Activated naive CD4-positive, alpha-beta T cell treated with Interleukin-2 at 50 U/mL for 16 hours (primary cell): Measurements from ENCODE around the gene CFAP57.

Source experiments
- DNase-seq: peaks from one replicate; pipeline ENCODE4 v3.0.0-alpha.2; 2020

Gene CFAP57

DNA sequence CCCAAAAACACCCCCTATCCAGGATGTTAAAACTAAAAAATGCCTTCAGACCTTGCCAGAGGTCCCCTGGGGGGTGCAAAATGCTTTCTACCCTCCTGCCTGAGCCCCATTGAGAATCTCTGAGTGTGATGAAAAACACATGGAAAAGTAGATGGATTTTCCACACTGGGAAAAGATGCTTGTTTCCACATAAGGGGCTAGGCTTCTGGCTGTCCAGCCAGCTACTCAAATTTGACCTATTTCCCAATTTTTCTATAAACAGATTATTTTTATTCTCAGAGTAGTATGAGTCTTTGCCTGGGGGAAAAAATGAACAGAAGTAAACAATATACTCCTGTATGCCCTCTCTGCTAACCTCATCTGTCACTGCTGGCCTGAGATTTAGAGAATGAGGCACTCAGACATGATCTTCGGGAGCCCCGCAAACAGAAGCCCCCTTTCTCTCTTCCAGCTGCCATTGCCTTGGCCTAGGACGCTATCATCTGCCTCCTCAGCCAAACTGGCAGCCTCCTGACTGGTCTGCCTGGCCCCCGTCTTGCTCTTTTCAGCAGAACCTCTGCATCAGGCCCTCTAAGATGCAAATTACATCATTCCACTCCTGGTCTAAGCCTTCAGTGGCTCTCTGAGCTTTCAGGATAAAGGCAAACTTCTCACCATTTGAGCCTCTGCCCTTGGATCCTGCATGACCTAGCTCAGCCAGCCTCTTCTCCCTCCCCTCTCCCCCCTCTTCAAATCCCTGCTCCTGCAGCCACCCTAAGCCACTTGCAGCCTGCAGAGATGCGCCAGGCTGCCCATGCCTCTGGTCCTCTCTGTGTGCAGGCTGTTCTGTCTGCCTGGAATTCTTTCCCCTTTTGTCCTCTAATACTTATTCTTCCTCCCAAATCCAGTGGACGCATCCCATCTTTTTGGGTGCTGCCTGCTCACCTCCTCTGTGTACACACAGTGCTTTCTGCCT lies 58.0 kb downstream of the CFAP57 start:
- no peak for DNase-seq

DNA sequence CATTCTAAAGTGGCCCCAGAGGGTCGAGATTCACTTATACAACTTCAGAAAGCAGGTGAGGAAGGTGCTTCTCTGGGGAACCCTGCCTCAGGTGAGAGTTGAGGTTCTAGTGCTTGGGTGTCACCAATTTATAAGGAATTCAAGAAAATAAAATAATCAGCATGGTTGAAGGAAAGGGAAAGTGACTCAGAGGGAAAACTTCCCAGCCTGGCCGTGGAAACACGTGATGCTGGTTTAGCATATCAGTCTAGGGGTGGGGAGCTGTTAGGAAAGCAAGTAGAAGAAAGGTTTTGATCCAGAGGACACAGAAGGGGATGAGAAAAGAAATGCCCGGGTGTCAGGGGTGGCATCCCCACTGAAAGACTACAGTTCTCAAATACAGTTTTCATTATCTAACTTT lies 59.9 kb downstream of the CFAP57 start:
- no peak for DNase-seq

DNA sequence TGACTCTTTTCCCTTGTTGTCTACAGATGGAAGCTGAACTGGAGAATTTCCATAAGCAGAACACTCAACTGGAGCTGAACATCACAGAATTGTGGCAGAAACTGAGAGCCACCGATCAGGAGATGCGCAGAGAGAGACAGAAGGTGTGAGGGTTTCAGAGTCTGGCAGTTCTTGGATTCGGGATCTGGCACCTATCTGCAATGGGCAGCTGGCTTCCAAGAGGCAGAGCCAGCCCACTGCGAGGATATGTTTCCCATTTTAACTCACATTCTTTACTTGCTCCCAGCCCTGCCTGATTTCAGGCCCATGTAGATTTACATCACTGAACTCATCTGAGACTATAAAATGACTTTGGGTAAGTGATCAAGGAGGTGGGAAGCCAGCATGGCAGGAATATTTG lies 60.4 kb downstream of the CFAP57 start:
- DNase-seq = no peak

DNA sequence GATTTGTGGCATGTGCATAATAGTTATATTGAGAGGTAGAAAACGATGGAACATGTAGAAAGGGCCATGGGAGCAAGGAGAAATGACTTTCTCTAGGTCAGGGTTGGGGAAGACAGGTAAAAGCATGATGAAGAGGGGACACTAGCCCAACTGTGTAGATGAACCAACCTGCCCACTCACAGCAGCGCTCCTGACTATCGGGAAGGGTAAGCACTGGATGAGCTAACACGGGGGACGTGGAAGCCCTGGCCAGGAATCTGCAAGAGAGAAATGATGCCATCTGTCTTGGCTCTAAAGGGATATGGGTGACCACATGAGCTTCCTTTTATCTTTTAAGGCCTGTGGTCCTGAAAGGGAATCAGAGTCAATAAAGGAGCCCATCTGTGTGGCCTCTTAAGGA lies 61.5 kb downstream of the CFAP57 start:
- no peak for DNase-seq

DNA sequence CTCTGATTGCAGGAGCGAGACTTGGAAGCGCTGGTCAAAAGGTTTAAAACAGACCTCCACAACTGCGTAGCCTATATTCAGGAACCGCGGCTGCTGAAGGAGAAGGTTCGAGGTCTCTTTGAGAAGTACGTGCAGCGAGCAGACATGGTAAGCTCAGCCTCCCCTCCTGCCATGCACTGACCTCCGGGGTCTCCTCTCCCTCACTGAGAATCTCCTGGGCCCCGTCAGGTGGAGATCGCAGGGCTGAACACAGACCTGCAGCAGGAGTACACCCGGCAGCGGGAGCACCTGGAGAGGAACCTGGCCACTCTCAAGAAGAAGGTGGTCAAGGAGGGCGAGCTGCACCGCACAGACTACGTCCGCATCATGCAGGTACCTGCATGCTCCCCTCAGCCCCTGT lies 62.1 kb downstream of the CFAP57 start:
- DNase-seq = no peak

DNA sequence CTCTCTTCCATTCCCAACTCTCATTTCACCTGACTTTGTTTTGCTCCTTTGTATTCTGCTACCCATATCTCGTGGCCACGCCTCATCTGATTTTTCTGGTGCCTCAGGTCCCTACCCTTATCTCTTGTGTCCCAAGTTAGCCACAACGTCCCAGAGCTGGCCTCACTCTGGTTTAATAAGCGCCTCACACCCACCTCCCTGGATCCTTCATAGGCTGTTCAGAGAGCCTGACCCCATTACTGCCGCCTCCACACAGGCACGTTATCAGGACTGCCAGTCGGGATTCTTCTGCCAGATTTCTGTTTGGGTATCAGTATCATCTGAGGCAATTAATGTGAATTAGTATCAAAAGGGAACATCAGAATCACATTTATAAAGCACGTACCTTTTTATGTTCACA lies 62.9 kb downstream of the CFAP57 start:
- no peak for DNase-seq

DNA sequence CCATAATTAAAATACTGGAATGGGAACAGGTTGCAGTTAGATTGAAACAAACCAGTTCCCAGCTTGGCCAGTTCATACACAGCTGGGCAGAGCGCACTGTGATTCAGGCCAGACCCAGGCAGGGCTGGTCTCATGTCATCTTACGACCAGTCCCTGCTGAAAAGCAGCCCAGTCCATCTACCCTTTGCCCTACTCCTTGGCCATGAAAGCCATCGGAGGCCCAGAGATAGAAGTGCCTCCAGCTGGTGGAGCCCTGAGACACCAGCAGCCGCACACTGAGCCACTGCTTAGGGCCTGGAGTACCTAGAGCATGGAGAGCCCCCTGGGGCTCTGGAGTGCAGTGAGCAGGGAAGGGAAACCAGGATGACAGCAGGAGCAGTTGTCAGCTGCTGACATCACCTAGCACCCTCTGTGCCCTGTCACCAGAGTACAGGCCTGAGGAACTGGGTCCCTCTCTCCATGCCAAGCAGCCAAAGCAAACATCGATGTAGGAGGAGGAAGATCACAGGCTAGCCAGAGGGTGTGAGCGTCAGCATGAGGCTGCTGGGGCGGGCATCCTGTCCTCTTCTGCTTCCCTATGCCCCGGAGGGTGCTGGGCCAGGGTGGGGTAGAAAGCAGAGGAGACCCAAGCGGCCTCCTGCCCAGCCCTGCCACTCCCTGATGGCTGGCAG lies 63.5 kb downstream of the CFAP57 start:
- no peak for DNase-seq

DNA sequence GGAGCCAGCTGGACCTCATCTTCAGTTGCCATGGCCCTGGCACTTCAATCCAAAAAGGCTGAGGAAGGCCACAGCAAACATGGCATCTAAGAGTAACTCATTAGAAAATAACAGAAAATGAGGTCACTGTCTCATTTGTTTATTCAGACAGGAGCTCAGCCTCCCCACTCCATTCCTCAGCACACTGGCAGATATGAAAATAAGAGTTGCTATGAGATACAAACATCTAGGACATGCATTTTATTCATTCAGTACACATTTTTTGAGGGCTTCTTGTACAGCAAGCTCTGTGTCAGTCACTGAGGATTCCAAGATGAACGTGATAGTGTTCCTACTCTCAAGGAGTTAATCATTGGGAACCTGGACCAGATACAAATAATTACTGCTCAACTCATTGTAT lies 65.0 kb downstream of the CFAP57 start:
- no peak for DNase-seq

DNA sequence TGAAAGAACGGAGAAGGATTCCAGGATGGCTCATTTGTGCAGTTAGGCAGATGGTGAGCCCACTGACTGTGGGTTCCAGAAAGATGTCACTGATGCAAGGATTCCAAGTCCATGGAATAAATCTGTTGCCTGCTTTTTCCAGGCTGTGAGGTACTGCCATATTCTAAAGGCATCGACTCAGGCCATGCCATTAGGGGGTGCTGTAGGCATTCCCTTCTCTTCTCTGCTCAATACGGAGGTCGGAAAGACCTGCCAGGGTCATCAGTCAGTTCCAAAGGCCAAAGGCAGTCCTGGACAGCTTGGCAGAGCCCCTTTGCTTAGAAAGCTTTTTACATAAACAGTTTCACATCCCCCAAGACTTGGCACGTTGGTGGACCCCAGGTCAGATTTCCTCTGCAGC lies 66.0 kb downstream of the CFAP57 start:
- DNase-seq = peak; percentile 6

DNA sequence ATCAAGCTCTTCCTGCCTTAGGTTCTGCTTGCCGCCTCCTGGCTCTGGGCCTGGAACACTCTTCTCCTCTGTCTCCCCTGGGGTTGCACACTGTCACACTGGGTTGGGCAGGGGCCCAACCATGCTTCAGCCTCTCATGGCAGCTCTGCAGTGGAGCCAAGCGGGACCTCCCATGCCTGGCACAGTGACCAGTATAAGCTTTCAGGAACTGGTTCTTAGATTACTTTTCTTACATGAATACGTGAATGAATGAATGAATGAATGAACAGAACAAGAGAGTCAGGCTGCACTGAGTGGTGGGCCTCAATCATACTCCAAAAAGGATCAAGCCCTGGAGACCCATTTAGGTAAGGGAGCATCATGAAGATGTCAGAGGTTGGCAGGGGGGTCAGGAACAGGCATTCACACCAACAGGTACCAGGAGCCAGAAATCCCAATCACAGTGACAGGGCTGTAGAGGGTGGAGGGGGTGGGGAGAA lies 66.9 kb downstream of the CFAP57 start:
- DNase-seq = no peak

DNA sequence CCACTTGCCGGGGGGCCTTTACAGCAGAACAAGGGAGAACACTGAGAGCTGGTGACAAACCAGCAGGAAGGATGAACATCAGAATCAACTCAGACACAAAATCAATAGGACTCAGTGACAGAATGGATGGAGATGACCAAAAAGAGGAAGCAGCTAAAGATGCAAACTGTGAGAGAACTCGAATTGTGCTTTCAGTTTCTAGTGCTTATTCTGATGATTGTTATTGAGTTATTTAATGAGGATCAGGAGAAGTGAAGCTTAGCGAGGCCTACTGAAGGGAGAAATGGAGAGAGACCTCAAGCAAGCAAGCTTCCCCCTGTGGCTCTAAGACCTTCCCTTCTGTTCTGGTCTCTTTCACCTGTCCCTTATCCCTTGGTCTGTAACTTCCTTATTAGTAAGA lies 67.4 kb downstream of the CFAP57 start:
- no peak for DNase-seq

DNA sequence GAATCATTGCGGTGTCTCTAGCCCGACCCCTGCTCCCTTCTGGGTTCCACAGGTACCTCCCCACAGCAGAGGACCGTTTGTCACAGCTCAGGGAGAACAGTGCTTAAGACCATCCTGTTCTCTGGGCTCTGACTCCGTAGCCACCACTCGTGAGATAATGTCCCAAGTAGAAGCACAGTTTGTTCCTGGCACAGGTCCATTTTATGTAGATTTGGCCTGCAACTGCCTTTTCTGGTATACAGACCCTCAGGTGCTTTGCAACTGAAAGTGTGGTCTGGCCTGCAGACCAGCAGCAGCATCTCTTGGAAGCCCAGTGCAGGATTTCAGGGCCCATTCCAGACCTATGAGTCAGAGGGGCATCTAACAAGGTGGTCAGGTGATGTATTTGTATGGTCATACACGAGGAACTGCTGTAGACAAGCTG lies 69.3 kb downstream of the CFAP57 start:
- no peak for DNase-seq

DNA sequence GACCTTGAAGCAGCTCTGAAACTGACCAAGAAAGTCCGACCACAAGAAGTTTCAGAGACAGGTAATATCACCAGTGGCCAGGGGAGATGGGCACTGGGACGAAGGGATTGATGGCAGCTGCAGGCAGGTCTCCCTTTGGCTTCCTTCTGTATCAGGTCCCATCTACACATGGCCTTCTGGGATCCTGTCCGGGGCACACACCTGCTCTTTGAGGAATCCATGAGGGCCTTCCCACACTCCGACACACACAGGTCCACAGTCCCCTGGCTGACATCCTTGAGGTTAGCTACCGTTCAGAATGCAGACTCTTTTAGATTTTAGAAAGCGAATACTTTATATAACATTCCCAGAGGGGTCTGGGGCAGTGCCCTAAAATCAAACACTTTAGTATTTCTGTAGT lies 71.2 kb downstream of the CFAP57 start:
- no peak for DNase-seq

DNA sequence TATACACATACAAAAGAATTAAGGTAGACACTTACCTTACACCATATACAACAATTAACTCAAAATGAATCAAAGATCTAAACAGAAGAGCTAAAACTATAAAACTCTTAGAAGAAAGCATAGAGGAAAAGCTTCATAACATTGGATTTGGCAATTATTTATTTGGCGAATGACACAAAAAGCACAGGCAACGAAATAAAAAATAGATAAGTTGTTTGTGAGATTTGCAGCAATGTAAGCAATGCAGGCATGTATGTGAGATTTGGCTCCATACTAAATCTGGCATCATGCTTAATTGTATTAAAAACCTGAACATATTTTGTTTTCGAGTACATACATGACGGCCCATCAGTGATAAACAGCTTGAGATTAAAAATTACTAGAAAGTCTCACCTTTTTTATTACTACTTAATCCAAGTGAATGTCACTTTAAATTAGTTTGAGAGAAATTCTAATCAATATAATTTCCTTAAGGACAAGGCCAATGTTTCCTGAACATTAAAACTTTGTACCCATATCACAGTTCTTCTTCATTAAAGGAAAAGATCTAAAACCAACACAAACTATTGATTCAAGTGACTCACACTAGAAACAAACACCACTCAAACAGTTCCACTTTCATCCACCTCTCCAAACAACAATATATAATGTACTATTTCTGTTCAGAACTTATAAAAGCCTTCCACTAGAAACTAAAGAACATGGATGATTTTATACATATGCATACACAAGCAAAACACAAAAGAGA lies 74.5 kb downstream of the CFAP57 start:
- DNase-seq = no peak

DNA sequence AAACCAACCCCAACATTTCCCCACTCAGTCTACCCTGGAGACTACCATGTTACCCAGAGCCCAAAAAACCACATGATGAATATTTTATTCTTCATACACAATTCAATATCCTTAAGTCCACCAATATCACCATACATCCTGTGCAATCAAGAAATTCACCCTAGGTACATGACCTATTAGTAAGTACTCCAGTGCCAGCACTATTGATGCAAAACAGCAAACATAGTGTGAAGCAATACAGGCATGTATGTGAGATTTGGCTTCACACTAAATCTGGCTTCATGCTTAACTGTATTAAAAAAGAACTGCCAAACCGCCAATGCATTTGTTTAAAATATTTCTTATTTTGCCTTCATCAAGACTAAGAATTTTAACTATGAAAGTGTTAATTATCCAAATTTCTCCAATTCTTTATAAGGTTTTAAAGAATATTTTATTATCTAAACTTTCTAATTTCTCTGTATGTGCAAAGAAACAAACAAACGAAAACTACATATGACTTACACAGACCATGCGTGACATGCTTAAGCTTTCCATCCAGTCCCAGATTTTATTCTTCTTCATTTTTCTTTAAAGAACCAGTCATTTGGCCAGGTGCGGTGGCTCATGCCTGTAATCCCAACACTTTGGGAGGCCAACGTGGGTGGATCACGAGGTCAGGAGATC lies 75.3 kb downstream of the CFAP57 start:
- no peak for DNase-seq

DNA sequence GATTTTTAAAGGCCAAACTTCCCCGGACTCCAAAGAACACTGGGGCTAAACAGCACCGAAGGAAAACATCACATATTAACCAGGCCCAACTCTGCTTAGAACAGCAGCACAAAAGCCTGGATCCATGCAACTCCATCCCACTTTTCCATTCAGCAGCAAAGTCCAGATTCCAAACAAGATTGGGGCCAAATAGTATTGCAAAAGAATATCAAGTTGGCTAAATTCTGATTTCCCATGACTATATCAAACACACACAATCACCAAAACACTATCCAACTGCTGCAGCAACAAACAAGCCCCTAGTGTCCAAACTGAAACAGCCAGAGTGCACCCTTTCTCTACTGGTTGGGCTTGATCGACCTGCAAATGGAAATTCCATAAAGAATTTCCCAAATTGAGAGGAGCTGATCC lies 78.2 kb downstream of the CFAP57 start:
- DNase-seq = no peak

DNA sequence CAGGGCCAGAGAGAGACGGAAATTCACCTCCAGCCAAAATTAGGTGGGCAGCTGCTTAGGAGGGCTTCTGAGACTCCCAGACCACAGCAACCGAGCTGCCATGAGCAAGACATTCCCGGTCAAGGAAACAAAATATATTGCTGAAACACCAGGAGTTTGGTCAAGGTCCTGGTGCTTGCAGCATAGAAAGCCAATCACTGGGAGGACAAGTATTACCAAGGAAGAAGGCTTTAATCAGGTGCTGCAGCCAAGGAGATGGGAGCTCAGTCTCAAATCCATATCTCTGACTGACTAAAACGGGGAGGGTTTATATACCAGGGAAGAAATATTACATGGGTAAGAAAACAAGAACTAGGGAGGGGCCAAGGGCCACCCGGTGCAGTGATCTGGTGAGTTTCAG lies 78.9 kb downstream of the CFAP57 start:
- no peak for DNase-seq

DNA sequence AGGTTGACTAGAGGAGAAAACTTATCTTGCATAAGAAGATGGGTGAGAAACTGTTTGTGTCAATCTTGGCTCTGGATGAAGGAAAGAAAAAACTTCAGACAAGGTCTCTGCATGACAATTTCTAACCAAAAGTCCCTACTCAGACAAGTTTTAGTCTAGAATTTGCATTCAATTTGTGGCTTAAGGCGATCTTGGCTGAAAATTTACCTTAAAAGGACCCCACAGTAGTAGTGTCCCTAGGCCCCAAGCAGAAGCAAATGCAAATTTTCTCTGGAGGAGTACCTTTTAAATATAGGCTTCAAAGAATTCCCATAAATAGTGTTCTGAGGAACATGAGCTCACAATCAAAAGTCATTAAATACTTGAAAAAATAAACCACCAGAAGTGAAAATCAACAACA lies 80.1 kb downstream of the CFAP57 start:
- no peak for DNase-seq

DNA sequence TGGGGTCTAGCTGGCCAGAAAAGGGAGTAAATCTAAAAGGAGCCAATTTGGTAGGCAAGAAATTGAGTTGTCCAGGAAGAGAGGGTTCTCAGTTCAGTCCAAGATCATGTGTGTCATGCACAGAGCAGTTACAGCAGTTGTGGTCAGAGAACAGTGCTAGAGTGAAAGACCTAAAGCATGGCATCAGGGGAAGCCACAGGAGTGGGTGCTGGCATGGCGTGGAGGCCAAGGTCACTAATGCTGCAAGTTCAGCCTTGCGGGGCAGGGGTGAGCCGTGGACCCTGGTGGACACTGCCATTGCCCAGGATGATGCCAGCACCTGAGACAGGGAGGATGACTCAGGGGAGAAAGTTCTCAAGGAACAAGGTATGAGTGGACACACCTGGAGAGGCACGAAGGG lies 81.0 kb downstream of the CFAP57 start:
- DNase-seq = no peak

DNA sequence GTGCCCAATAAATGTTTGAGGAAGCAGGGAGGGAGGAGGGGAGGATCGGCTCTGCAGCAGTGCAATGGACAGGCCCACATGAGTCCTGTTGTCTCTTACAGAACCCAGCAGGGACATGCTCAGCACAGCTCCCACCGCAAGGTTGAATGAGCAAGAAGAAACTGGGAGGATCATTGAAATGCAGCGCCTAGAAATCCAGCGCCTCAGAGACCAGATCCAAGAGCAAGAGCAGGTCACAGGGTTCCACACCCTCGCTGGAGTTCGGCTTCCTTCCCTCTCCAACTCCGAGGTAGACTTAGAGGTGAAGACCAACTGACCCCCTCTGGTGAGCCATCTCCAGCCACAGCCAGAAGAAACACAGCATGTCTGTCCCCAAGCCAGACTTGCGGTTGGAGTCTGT lies 81.7 kb downstream of the CFAP57 start:
- DNase-seq = no peak

DNA sequence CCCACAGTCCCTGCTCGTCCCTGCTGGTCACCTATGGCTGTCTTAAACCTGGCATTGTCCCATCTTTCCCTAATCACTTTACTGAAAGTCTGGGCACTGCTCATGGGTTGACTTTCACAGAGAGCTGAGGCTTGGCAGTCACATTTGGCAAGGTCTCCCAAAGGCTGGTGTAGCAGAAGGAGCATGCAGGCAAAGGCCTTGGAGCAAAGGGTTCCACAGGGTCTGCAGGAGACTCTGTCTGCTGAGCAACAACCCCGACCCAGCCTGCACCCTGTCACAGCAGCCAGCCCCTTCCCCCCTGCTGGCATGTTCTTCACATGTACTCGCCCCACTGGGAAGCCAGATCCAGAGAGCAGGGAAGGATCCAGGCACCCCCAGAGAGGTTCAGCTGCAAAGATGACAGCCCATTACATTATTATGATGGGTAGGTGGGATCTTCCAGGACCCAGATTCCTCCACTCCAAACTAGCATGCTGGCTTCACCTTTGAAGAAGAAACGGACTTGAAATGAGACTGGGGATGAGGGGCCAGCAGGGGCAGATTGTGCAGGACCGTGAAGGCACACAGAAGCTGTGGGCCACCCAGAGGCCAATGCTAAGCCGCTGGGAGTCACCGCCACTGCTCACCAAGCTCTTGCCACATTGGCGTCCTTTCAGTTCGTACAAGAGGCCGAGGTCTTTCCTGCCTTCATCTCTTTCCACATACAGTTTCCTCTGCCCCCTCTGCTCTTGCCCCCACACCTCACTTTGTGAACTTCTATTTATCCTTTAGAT lies 83.5 kb downstream of the CFAP57 start:
- no peak for DNase-seq
